CD4-positive, alpha-beta T cell treated with Interleukin-10 for 1 hour (primary cell): ENCODE data around the gene RUNX2.
A peak's percentile ranks its signal among the peaks of the same experiment; 100 is the strongest.

ENCODE experiments used
- DNase-seq: peaks from one replicate; pipeline ENCODE4 v3.0.0-alpha.2; 2020

RUNX2 gene

GRCh38 chr6:45491048-45491735, 163.1 kb downstream of the RUNX2 start:
- DNase-seq: no peak

- no peak for DNase-seq
These were observed 163.7 kb downstream of the RUNX2 start for GRCh38 chr6:45491874-45492273.

GRCh38 chr6:45493761-45494160, 165.6 kb downstream of the RUNX2 start:
- DNase-seq: no peak

- peak; percentile 39 for DNase-seq
These were observed 166.4 kb downstream of the RUNX2 start for GRCh38 chr6:45494416-45495135.

GRCh38 chr6:45495429-45496084, 167.4 kb downstream of the RUNX2 start:
- peak; percentile 55 for DNase-seq

- no peak for DNase-seq
These were observed 167.9 kb downstream of the RUNX2 start for GRCh38 chr6:45496085-45496433.

- no peak for DNase-seq
These were observed 170.5 kb downstream of the RUNX2 start for GRCh38 chr6:45498591-45498990.

GRCh38 chr6:45500924-45501816, 173.0 kb downstream of the RUNX2 start:
- no peak for DNase-seq

- no peak for DNase-seq
These were observed 174.3 kb downstream of the RUNX2 start for GRCh38 chr6:45502456-45502855.

GRCh38 chr6:45504947-45505346, 176.8 kb downstream of the RUNX2 start:
- no peak for DNase-seq

- DNase-seq: no peak
These were observed 177.3 kb downstream of the RUNX2 start for GRCh38 chr6:45505470-45505869.

- DNase-seq: no peak
These were observed 179.1 kb downstream of the RUNX2 start for GRCh38 chr6:45507186-45507585.

GRCh38 chr6:45509426-45509825, 181.3 kb downstream of the RUNX2 start:
- DNase-seq: no peak

- no peak for DNase-seq
These were observed 184.6 kb downstream of the RUNX2 start for GRCh38 chr6:45512717-45513116.

- no peak for DNase-seq
These were observed 185.1 kb downstream of the RUNX2 start for GRCh38 chr6:45513213-45513618.

GRCh38 chr6:45513843-45514242, 185.7 kb downstream of the RUNX2 start:
- DNase-seq: no peak

GRCh38 chr6:45514454-45515230, 186.5 kb downstream of the RUNX2 start:
- no peak for DNase-seq

- no peak for DNase-seq
These were observed 190.0 kb downstream of the RUNX2 start for GRCh38 chr6:45518013-45518720.

GRCh38 chr6:45521226-45521625, 193.1 kb downstream of the RUNX2 start:
- DNase-seq: no peak

- DNase-seq: no peak
These were observed 194.4 kb downstream of the RUNX2 start for GRCh38 chr6:45522486-45522885.

GRCh38 chr6:45527210-45527609, 199.1 kb downstream of the RUNX2 start:
- no peak for DNase-seq
